Adrenal gland (tissue), 12 donors: ENCODE measurements around the gene ALX4. TPM values are rescaled to one million over a fixed set of nuclear protein-coding genes. Genes with fewer than 3 reads are reported as not detected.

Experiments used
- DNase-seq, 7 donors: peaks; one replicate each; pipeline ENCODE4 v3.0.0-alpha.2; 2019 to 2020
- H3K27ac ChIP-seq, 5 donors: fragments of 200-600 bp; sonication (generic) in 4 of 5; 1 replicate in 3 of 5; 2 replicates in 2 of 5; pipeline versions ENCODE4 v1.5.1 to v1.8.0; 2016 to 2020; ENCODE audit warnings: mild to moderate bottlenecking in 1 of 5
- H3K27me3 ChIP-seq: fragments of 200-600 bp; 2 replicates; pipeline ENCODE4 v1.8.0; 2021
- H3K36me3 ChIP-seq, 2 donors: fragments of 200-600 bp; replicated peaks in 1 of 2; 1 replicate in 1 of 2; 2 replicates in 1 of 2; pipeline versions ENCODE4 v1.5.1 to v1.8.0; 2018 to 2022
- H3K4me1 ChIP-seq, 2 donors: fragments of 200-600 bp; replicated peaks in 1 of 2; 1 replicate in 1 of 2; 2 replicates in 1 of 2; pipeline versions ENCODE4 v1.5.1 to v1.8.0; 2018 to 2021
- H3K4me3 ChIP-seq, 4 donors: fragments of 200-600 bp; sonication (generic) in 3 of 4; one replicate each; pipeline ENCODE4 v1.5.1; 2016 to 2018
- H3K9me3 ChIP-seq, 3 donors: fragments of 200-600 bp; sonication (generic) in 1 of 3; replicated peaks in 1 of 3; 1 replicate in 2 of 3; 2 replicates in 1 of 3; pipeline versions ENCODE4 v1.5.1 to v1.8.0; 2016 to 2021
- CTCF ChIP-seq, 6 experiments: fragments of 450-650 bp in 4 of 6; fragments of 200-600 bp in 2 of 6; sonication (generic) in 1 of 6; IDR thresholded peaks; 1 replicate in 5 of 6; 2 replicates in 1 of 6; pipeline versions ENCODE4 v1.5.1 to v1.8.0; 2016 to 2021; ENCODE audit warnings: antibody characterized with exemption in 6 of 6, mild to moderate bottlenecking in 2 of 6, moderate library complexity in 1 of 6
- POLR2A ChIP-seq, 2 donors: fragments of 450-650 bp; IDR thresholded peaks; one replicate each; pipeline ENCODE4 v1.6.1; 2017; ENCODE audit warnings: antibody characterized with exemption in 2 of 2, mild to moderate bottlenecking in 2 of 2, moderate library complexity in 1 of 2
- WGBS, 4 donors: extraction: QIAGEN DNeasy Blood & Tissue Kit in 2 of 4; methylation state at CpG; one replicate each; pipeline versions ENCODE4 v1.1.5 to v1.1.7; 2013 to 2017; 5-methylcytosine and 5-hydroxymethylcytosine counted together
- intact Hi-C, 2 donors: fragments of 100-400 bp; cut with DNase I; formaldehyde crosslinking; loops; one replicate each; pipeline versions ENCODE4 v1.14.1 to v1.15.0; 2022 to 2023
- polyA plus RNA-seq, 3 donors: library from polyadenylated mRNA; stranded (reverse); fragments of 200-250 nt in 2 of 3; fragments of 350-450 nt in 1 of 3; fragmentation: Illumina TruSeq in 1 of 3; extraction: RNeasy Lipid Tissue Mini Kit (QIAGEN cat#74804) in 1 of 3; gene quantifications; one replicate each; pipeline ENCODE4 v1.2.3, GENCODE V29; 2013 to 2014
- total RNA-seq, 9 donors: library from RNA; depleted of rRNA in 4 of 9; stranded (reverse); fragments of >200 nt in 4 of 9; fragments of 120-200 nt in 1 of 9; fragmentation: NEBNext Ultra II Directional in 1 of 9; extraction: Animal tissue kit (Norgen Biotek cat#: 25700) in 1 of 9; gene quantifications; one replicate each; pipeline versions ENCODE4 v1.1.0 to v1.2.4, GENCODE V29; 2013 to 2023
- donor health status: healthy with polysubstance abuse.
- donor health status: Bipolar disorder and iron deficiency.
- donor health status: DM: yes; HTN: yes; CAD: no.
- donor health status: DM: no; HTN: no; CAD: no.
- donor health status: DM: no; HTN: no; CAD: no.
- donor health status: DM: yes; HTN: yes; CAD: no.

Gene ALX4
- total and polyA plus RNA-seq, 12 donors: 0.03 to 0.06 TPM; not detected in 10

- no peaks in the 10 kb centered on the region for H3K36me3 ChIP-seq
Measured at GRCh38 chr11:44229098-44229497, 80.8 kb downstream of the ALX4 start.

GRCh38 chr11:44228379-44228778 lies 81.6 kb downstream of the ALX4 start:
- Histone ChIP-seq H3K27me3 (no peaks in the 10 kb centered on the region), H3K4me3 (no peak overlapping the region), H3K9me3 (no peaks in the 10 kb centered on the region), H3K4me1 (no peaks in the 10 kb centered on the region), H3K36me3 (no peaks in the 10 kb centered on the region), H3K27ac (no peak overlapping the region)
- TF ChIP-seq POLR2A (IDR thresholded peaks at IDR 0.05) (no peak), CTCF (IDR thresholded peaks at IDR 0.05) (no peak)
- intact Hi-C loops: no loop called here
- no peak for DNase-seq
- 91 to 94% (median 93%) methylated on average over 6 of the region's 6 CpGs for WGBS, 4 donors

More at GRCh38 chr11:44229098-44229497, 80.8 kb downstream of the ALX4 start:
- 83 to 98% (median 93%) methylated on average over 4 of the region's 4 CpGs for WGBS, 4 donors
- intact Hi-C loops: no loop called here
- Histone ChIP-seq H3K27me3 (no peaks in the 10 kb centered on the region), H3K9me3 (no peaks in the 10 kb centered on the region), H3K4me1 (no peaks in the 10 kb centered on the region), H3K27ac (no peak overlapping the region), H3K4me3 (no peak overlapping the region)
- TF ChIP-seq POLR2A (IDR thresholded peaks at IDR 0.05): no peak
- TF ChIP-seq CTCF (IDR thresholded peaks at IDR 0.05): no peak
- no peak for DNase-seq

GRCh38 chr11:44226945-44227344 lies 83.0 kb downstream of the ALX4 start:
- intact Hi-C loops: no loop called here
- Histone ChIP-seq H3K4me1 (no peaks in the 10 kb centered on the region), H3K27ac (no peak overlapping the region), H3K27me3 (no peaks in the 10 kb centered on the region), H3K36me3 (no peaks in the 10 kb centered on the region), H3K9me3 (no peaks in the 10 kb centered on the region), H3K4me3 (no peak overlapping the region)
- no peak for DNase-seq
- TF ChIP-seq POLR2A (IDR thresholded peaks at IDR 0.05) (no peak), CTCF (IDR thresholded peaks at IDR 0.05) (no peak)
- WGBS, 4 donors: 70 to 100% (median 93%) methylated on average over 3 to 4 of the region's 4 CpGs

- no peak for TF ChIP-seq CTCF (IDR thresholded peaks at IDR 0.05)
- no peak for TF ChIP-seq POLR2A (IDR thresholded peaks at IDR 0.05)
- no peaks in the 10 kb centered on the region for H3K9me3 ChIP-seq
- H3K4me1 ChIP-seq: no peaks in the 10 kb centered on the region
- 69 to 85% (median 77%) methylated on average over 2 of the region's 2 CpGs for WGBS, 4 donors
- no peak overlapping the region for H3K4me3 ChIP-seq
- H3K36me3 ChIP-seq: no peaks in the 10 kb centered on the region
- no peaks in the 10 kb centered on the region for H3K27me3 ChIP-seq
- DNase-seq: no peak
- no peak overlapping the region for H3K27ac ChIP-seq
- intact Hi-C loops: no loop called here
Measured at GRCh38 chr11:44226490-44226889, 83.4 kb downstream of the ALX4 start.
